Measurements from ENCODE around the gene REPIN1. TPM values are rescaled to one million over a fixed set of nuclear protein-coding genes. Genes with fewer than 3 reads are reported as not detected.
A peak's percentile ranks its signal among the peaks of the same experiment; 100 is the strongest.

The REPIN1 gene
- total RNA-seq, 3 donors from 2014 or later, result 151 to 228 (median 202) TPM

GRCh38 chr7:150388709-150389531, 20.3 kb downstream of the REPIN1 start:
- no peak overlapping the region for H3K4me3 ChIP-seq
- ATAC-seq (peak; percentile 80), DNase-seq (peak; percentile 75 to 85 (median 84))
- intact Hi-C loops (cut with DNase I, micrococcal nuclease), result no loop called here
- no peaks in the 10 kb centered on the region for H3K9me3 ChIP-seq
- H3K36me3 ChIP-seq (ENCODE audit: low read depth), result no peaks in the 10 kb centered on the region
- peaks cover 20% of the 10 kb centered on the region for H3K4me1 ChIP-seq (ENCODE audit: low read depth)
- TF ChIP-seq CTCF (IDR thresholded peaks at IDR 0.05), result peak; percentile 71

GRCh38 chr7:150389532-150389816, 20.9 kb downstream of the REPIN1 start:
- Histone ChIP-seq H3K4me3 (no peak overlapping the region), H3K4me1 (ENCODE audit: low read depth) (peaks cover 16% of the 10 kb centered on the region), H3K9me3 (no peaks in the 10 kb centered on the region), H3K36me3 (ENCODE audit: low read depth) (no peaks in the 10 kb centered on the region)
- no peak for DNase-seq
- no peak for TF ChIP-seq CTCF (IDR thresholded peaks at IDR 0.05)
- intact Hi-C loops (cut with DNase I, micrococcal nuclease), result no loop called here
- no peak for ATAC-seq

- H3K9me3 ChIP-seq, result no peaks in the 10 kb centered on the region
- no peak overlapping the region for H3K4me3 ChIP-seq
- peaks cover 12% of the 10 kb centered on the region for H3K4me1 ChIP-seq (ENCODE audit: low read depth)
- DNase-seq, result peak in 1 of 3 donors; percentile 28
- intact Hi-C loops (cut with DNase I, micrococcal nuclease), result no loop called here
- no peaks in the 10 kb centered on the region for H3K36me3 ChIP-seq (ENCODE audit: low read depth)
- no peak for TF ChIP-seq CTCF (IDR thresholded peaks at IDR 0.05)
- no peak for ATAC-seq
These were observed 21.6 kb downstream of the REPIN1 start for GRCh38 chr7:150390205-150390604.

- Histone ChIP-seq H3K4me3 (no peak overlapping the region), H3K36me3 (ENCODE audit: low read depth) (no peaks in the 10 kb centered on the region), H3K9me3 (no peaks in the 10 kb centered on the region), H3K4me1 (ENCODE audit: low read depth) (peaks cover 12% of the 10 kb centered on the region)
- DNase-seq, result no peak
- intact Hi-C loops (cut with DNase I, micrococcal nuclease), result no loop called here
- ATAC-seq, result peak; percentile 82
- no peak for TF ChIP-seq CTCF (IDR thresholded peaks at IDR 0.05)
These were observed 24.7 kb downstream of the REPIN1 start for GRCh38 chr7:150393325-150393724.

GRCh38 chr7:150396426-150396825, 27.8 kb downstream of the REPIN1 start:
- intact Hi-C loops (cut with DNase I, micrococcal nuclease), result no loop called here
- peaks cover 5% of the 10 kb centered on the region for H3K4me1 ChIP-seq (ENCODE audit: low read depth)
- no peaks in the 10 kb centered on the region for H3K36me3 ChIP-seq (ENCODE audit: low read depth)
- TF ChIP-seq CTCF (IDR thresholded peaks at IDR 0.05), result no peak
- no peaks in the 10 kb centered on the region for H3K9me3 ChIP-seq
- no peak overlapping the region for H3K4me3 ChIP-seq
- DNase-seq (no peak), ATAC-seq (no peak)

Data from mucosa of descending colon (tissue), 3 donors.